K562 (cell line): ENCODE measurements around the gene NONO. TPM values are rescaled to one million over a fixed set of nuclear protein-coding genes. Genes with fewer than 3 reads are reported as not detected.
A peak's percentile ranks its signal among the peaks of the same experiment; 100 is the strongest.

Source experiments
- DMBX1 ChIP-seq: fragments of 250-450 bp; sonication (Bioruptor Pico); IDR thresholded peaks from 2 replicates; pipeline ENCODE4 v1.8.0; 2022; ENCODE audit warnings: inconsistent platforms, mild to moderate bottlenecking, moderate library complexity, borderline replicate concordance
- DNMT1 ChIP-seq: fragments of 450-650 bp; IDR thresholded peaks from 2 replicates; pipeline ENCODE4 v1.6.1; 2016; ENCODE audit warnings: antibody characterized with exemption, mild to moderate bottlenecking
- ETV5 ChIP-seq: sonication (generic); formaldehyde crosslinking; IDR thresholded peaks from 2 replicates; pipeline ENCODE4 v1.4.0; 2020; ENCODE audit warnings: low read depth, mild to moderate bottlenecking, missing genetic modification reagents
- GATAD2A ChIP-seq: fragments of 450-650 bp; IDR thresholded peaks from 2 replicates; pipeline ENCODE4 v1.6.1; 2017
- LCOR ChIP-seq: sonication (generic); formaldehyde crosslinking; IDR thresholded peaks from 2 replicates; pipeline ENCODE4 v1.8.0; 2022; ENCODE audit warnings: mild to moderate bottlenecking, missing genetic modification reagents
- MED1 ChIP-seq: sonication (generic); formaldehyde crosslinking; IDR thresholded peaks from 2 replicates; pipeline ENCODE4 v1.8.1; 2023; ENCODE audit warnings: missing genetic modification reagents, borderline replicate concordance
- MYC ChIP-seq, 2 experiments: fragments of 250-450 bp in 1 of 2; sonication (Bioruptor Pico) in 1 of 2; IDR thresholded peaks; 2 replicates each; pipeline versions ENCODE4 v1.5.1 to v1.6.1; 2012 to 2021; ENCODE audit warnings: low read depth in 2 of 2, borderline replicate concordance in 1 of 2, improper control_type of control experiment in 1 of 2, low read length in 1 of 2, mild to moderate bottlenecking in 1 of 2, moderate library complexity in 1 of 2
- NCOA1 ChIP-seq: fragments of 450-650 bp; IDR thresholded peaks from 2 replicates; pipeline ENCODE4 v1.6.1; 2016; ENCODE audit warnings: low read depth
- NFXL1 ChIP-seq: fragments of 450-650 bp; formaldehyde crosslinking; IDR thresholded peaks from 2 replicates; pipeline ENCODE4 v1.4.0; 2021; ENCODE audit warnings: mild to moderate bottlenecking
- RBFOX2 ChIP-seq: fragments of 200-400 bp; formaldehyde crosslinking; IDR thresholded peaks from 2 replicates; pipeline ENCODE4 v1.6.1; 2017; ENCODE audit warnings: low read depth, mild to moderate bottlenecking, low read length, moderate library complexity
- SAP30 ChIP-seq: fragments of 200-600 bp; sonication (generic); IDR thresholded peaks from 2 replicates; pipeline ENCODE4 v1.6.1; 2012; ENCODE audit warnings: borderline replicate concordance, low read depth, mild to moderate bottlenecking, moderate library complexity, low read length, control low read depth, inconsistent platforms; ENCODE audit not compliant: insufficient read depth, poor library complexity, severe bottlenecking
- ZNF384 ChIP-seq: IDR thresholded peaks from 2 replicates; pipeline ENCODE4 v1.6.1; 2012; ENCODE audit warnings: low read depth, low read length, improper control_type of control experiment
- ZNF584 ChIP-seq: fragments of 200-800 bp; sonication (Bioruptor generic); IDR thresholded peaks from 2 replicates; pipeline ENCODE4 v1.6.1; 2016; ENCODE audit warnings: low read depth, mild to moderate bottlenecking, missing genetic modification characterization, missing compliant biosample characterization
- ZNF644 ChIP-seq: fragments of 200-800 bp; sonication (Bioruptor generic); IDR thresholded peaks from 2 replicates; pipeline ENCODE4 v1.6.1; 2016; ENCODE audit warnings: low read depth, missing genetic modification characterization, missing compliant biosample characterization
- ZZZ3 ChIP-seq: fragments of 450-650 bp; IDR thresholded peaks from 2 replicates; pipeline ENCODE4 v1.6.1; 2016; ENCODE audit warnings: antibody characterized with exemption, mild to moderate bottlenecking, moderate library complexity
- polyA plus RNA-seq, 8 experiments: library from polyadenylated mRNA; depleted of rRNA in 4 of 8; stranded (reverse) in 5 of 8; unstranded in 3 of 8; fragments of >200 nt; fragmentation: Nextera tagmentation in 2 of 8; fragmentation: Illumina TruSeq in 1 of 8; extraction: Ambion mirVana in 2 of 8; extraction: Trizol in 1 of 8; gene quantifications; 2 replicates each; pipeline versions ENCODE4 v1.2.1 to v1.2.3, GENCODE V29; 2011 to 2014; ENCODE audit warnings: inconsistent platforms in 1 of 8, missing spikeins in 1 of 8
- total RNA-seq, 7 experiments: library from RNA; depleted of rRNA in 6 of 7; stranded (reverse); fragments of >200 nt in 6 of 7; fragmentation: Illumina TruSeq in 2 of 7; extraction: Trizol in 2 of 7; gene quantifications; 2 replicates each; pipeline versions ENCODE4 v1.2.1 to v1.2.3, GENCODE V29; 2011 to 2021; ENCODE audit warnings: low replicate concordance in 1 of 7
- TF ChIP-seq, protein P1 (sequence below), 2 experiments: fragments of 450-650 bp in 1 of 2; sonication (generic) in 1 of 2; formaldehyde crosslinking in 1 of 2; IDR thresholded peaks; 2 replicates each; pipeline versions ENCODE4 v1.7.1 to v1.9.0; 2016 to 2022; ENCODE audit warnings: inconsistent platforms in 1 of 2, mild to moderate bottlenecking in 1 of 2, missing genetic modification reagents in 1 of 2
- TF ChIP-seq, protein P2 (sequence below): fragments of 450-650 bp; IDR thresholded peaks from 2 replicates; pipeline ENCODE4 v1.6.1; 2014; ENCODE audit warnings: low read depth, mild to moderate bottlenecking, moderate library complexity, borderline replicate concordance

The NONO gene
- total and polyA plus RNA-seq, 9 of the 15 experiments (the other 6 are each of a cell fraction or from before 2014, with no cell fraction given), result 333 to 651 (median 451) TPM

GRCh38 chrX:71283403-71284143 lies at the start of gene NONO (continued):
- TF ChIP-seq, protein P1, sequence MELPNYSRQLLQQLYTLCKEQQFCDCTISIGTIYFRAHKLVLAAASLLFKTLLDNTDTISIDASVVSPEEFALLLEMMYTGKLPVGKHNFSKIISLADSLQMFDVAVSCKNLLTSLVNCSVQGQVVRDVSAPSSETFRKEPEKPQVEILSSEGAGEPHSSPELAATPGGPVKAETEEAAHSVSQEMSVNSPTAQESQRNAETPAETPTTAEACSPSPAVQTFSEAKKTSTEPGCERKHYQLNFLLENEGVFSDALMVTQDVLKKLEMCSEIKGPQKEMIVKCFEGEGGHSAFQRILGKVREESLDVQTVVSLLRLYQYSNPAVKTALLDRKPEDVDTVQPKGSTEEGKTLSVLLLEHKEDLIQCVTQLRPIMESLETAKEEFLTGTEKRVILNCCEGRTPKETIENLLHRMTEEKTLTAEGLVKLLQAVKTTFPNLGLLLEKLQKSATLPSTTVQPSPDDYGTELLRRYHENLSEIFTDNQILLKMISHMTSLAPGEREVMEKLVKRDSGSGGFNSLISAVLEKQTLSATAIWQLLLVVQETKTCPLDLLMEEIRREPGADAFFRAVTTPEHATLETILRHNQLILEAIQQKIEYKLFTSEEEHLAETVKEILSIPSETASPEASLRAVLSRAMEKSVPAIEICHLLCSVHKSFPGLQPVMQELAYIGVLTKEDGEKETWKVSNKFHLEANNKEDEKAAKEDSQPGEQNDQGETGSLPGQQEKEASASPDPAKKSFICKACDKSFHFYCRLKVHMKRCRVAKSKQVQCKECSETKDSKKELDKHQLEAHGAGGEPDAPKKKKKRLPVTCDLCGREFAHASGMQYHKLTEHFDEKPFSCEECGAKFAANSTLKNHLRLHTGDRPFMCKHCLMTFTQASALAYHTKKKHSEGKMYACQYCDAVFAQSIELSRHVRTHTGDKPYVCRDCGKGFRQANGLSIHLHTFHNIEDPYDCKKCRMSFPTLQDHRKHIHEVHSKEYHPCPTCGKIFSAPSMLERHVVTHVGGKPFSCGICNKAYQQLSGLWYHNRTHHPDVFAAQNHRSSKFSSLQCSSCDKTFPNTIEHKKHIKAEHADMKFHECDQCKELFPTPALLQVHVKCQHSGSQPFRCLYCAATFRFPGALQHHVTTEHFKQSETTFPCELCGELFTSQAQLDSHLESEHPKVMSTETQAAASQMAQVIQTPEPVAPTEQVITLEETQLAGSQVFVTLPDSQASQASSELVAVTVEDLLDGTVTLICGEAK (IDR thresholded peaks at IDR 0.05), result peak; percentile 75
- TF ChIP-seq, protein P1 (CRISPR knock-in tag; IDR thresholded peaks at IDR 0.05), result no peak
- TF ChIP-seq DNMT1 (no peak), NCOA1 (no peak), GATAD2A (peak; percentile 19; the same call in 1 of the 2 replicates), ETV5 (CRISPR knock-in tag) (peak; percentile 43; the same call in 1 of the 2 replicates), DMBX1 (CRISPR knock-in tag) (no peak), ZNF384 (no peak), MED1 (CRISPR knock-in tag) (no peak), NFXL1 (CRISPR knock-in tag) (no peak), ZZZ3 (peak; percentile 93), MYC (IDR thresholded peaks at IDR 0.05; ENCODE audit: low read depth, low read length) (no peak), MYC (CRISPR knock-in tag; IDR thresholded peaks at IDR 0.05; ENCODE audit: borderline replicate concordance, low read depth) (peak; percentile 50; the same call in 1 of the 2 replicates), ZNF644 (tag) (no peak), RBFOX2 (peak; percentile 92), ZNF584 (CRISPR knock-in tag) (no peak), SAP30 (peak; percentile 61), LCOR (CRISPR knock-in tag) (no peak)
- TF ChIP-seq, protein P2, sequence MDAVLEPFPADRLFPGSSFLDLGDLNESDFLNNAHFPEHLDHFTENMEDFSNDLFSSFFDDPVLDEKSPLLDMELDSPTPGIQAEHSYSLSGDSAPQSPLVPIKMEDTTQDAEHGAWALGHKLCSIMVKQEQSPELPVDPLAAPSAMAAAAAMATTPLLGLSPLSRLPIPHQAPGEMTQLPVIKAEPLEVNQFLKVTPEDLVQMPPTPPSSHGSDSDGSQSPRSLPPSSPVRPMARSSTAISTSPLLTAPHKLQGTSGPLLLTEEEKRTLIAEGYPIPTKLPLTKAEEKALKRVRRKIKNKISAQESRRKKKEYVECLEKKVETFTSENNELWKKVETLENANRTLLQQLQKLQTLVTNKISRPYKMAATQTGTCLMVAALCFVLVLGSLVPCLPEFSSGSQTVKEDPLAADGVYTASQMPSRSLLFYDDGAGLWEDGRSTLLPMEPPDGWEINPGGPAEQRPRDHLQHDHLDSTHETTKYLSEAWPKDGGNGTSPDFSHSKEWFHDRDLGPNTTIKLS, result 0 out of 2 replicates have a peak, but pooled peaks have one; percentile 33
